ENCODE data around the gene ZNF789. TPM values are rescaled to one million over a fixed set of nuclear protein-coding genes. Genes with fewer than 3 reads are reported as not detected.

Gene ZNF789
- total and polyA plus RNA-seq, 12 donors = 1.5 to 22.8 (median 7.3) TPM

DNA sequence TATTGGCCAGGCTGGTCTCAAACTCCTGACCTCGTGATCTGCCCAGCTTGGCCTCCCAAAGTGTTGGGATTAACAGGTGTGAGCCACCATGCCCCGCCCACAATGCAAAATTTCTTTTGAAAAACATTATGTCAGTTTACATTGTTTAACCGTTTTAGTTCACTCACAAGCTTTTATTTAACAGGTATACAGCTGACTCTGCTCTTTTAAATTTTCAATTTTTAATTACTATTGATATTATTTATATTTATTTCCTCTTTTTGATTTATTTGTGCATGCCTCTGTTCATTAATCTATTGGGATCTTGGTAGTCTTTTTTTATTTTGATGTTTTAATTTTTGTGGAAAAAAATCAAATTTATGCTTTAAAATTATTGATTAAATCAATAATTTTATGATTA lies 48.7 kb downstream of the ZNF789 start:
- no peak for DNase-seq
- H3K4me3 ChIP-seq = no peak overlapping the region
- intact Hi-C loops (cut with DNase I) = no loop called here
- WGBS, 4 donors = 91 to 96% (median 93%) methylated on average over 3 of the region's 3 CpGs
- H3K27me3 ChIP-seq = no peaks in the 10 kb centered on the region
- no peaks in the 10 kb centered on the region for H3K9me3 ChIP-seq (replicated peaks in 1 of 3)
- H3K4me1 ChIP-seq (replicated peaks in 1 of 2) = no peaks in the 10 kb centered on the region
- no peak overlapping the region for H3K27ac ChIP-seq
- TF ChIP-seq POLR2A (IDR thresholded peaks at IDR 0.05) = no peak
- TF ChIP-seq, protein P1, sequence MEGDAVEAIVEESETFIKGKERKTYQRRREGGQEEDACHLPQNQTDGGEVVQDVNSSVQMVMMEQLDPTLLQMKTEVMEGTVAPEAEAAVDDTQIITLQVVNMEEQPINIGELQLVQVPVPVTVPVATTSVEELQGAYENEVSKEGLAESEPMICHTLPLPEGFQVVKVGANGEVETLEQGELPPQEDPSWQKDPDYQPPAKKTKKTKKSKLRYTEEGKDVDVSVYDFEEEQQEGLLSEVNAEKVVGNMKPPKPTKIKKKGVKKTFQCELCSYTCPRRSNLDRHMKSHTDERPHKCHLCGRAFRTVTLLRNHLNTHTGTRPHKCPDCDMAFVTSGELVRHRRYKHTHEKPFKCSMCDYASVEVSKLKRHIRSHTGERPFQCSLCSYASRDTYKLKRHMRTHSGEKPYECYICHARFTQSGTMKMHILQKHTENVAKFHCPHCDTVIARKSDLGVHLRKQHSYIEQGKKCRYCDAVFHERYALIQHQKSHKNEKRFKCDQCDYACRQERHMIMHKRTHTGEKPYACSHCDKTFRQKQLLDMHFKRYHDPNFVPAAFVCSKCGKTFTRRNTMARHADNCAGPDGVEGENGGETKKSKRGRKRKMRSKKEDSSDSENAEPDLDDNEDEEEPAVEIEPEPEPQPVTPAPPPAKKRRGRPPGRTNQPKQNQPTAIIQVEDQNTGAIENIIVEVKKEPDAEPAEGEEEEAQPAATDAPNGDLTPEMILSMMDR (IDR thresholded peaks at IDR 0.05) = no peak
- peaks cover 0 to 49% of the 10 kb centered on the region in 2 donors for H3K36me3 ChIP-seq (replicated peaks in 1 of 2)

DNA sequence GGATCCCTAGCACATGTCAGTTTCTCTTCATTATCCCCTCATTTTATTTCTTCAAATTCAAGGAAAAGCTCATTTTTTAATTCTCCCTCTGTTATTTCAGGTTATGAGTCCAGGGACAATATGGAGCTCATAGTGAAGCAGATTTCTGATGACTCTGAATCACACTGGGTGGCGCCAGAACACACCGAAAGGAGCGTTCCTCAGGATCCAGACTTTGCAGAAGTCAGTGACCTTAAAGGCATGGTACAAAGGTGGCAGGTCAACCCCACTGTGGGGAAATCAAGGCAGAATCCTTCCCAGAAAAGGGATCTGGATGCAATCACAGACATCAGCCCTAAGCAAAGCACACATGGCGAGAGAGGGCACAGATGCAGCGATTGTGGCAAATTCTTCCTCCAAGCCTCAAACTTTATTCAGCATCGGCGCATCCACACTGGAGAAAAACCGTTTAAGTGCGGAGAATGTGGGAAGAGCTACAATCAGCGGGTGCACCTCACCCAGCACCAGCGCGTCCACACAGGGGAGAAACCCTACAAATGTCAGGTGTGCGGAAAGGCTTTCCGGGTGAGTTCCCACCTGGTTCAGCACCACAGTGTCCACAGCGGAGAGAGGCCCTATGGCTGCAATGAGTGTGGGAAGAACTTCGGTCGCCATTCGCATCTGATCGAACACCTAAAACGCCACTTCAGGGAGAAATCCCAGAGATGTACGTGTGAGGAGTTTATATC lies 53.2 kb downstream of the ZNF789 start:
- no peak overlapping the region for H3K27ac ChIP-seq
- DNase-seq = no peak
- TF ChIP-seq, protein P1 (IDR thresholded peaks at IDR 0.05) = peak in 1 of 6 experiments; percentile 2
- TF ChIP-seq POLR2A (IDR thresholded peaks at IDR 0.05) = no peak
- H3K4me3 ChIP-seq = no peak overlapping the region
- no peaks in the 10 kb centered on the region for H3K4me1 ChIP-seq (replicated peaks in 1 of 2)
- 93 to 95% (median 94%) methylated on average over 20 to 21 of the region's 21 CpGs for WGBS, 4 donors
- peaks cover 0 to 42% of the 10 kb centered on the region in 2 donors for H3K36me3 ChIP-seq (replicated peaks in 1 of 2)
- intact Hi-C loops (cut with DNase I) = no loop called here
- H3K27me3 ChIP-seq = no peaks in the 10 kb centered on the region
- peaks cover 0 to 8% (median 0%) of the 10 kb centered on the region in 3 donors for H3K9me3 ChIP-seq (replicated peaks in 1 of 3)

DNA sequence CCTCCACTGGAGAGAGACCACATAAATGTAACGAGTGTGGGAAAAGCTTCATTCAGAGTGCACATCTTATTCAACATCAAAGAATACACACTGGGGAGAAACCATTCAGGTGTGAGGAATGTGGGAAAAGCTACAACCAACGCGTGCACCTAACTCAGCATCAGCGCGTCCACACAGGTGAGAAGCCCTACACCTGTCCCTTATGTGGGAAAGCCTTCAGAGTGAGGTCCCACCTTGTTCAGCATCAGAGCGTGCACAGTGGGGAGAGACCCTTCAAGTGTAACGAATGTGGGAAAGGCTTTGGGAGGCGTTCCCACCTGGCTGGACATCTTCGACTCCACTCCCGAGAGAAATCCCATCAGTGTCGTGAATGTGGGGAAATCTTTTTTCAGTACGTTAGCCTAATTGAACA lies 58.7 kb downstream of the ZNF789 start:
- intact Hi-C loops (cut with DNase I) = no loop called here
- Histone ChIP-seq H3K4me3 (no peak overlapping the region), H3K27ac (no peak overlapping the region), H3K27me3 (no peaks in the 10 kb centered on the region), H3K4me1 (replicated peaks in 1 of 2) (no peaks in the 10 kb centered on the region), H3K36me3 (replicated peaks in 1 of 2) (peaks cover 0 to 30% of the 10 kb centered on the region in 2 donors), H3K9me3 (replicated peaks in 1 of 3) (peaks cover 0 to 19% (median 0%) of the 10 kb centered on the region in 3 donors)
- WGBS, 4 donors = 96 to 99% (median 97%) methylated on average over 12 of the region's 12 CpGs
- DNase-seq = no peak
- TF ChIP-seq, protein P1 (IDR thresholded peaks at IDR 0.05) = no peak
- no peak for TF ChIP-seq POLR2A (IDR thresholded peaks at IDR 0.05)

DNA sequence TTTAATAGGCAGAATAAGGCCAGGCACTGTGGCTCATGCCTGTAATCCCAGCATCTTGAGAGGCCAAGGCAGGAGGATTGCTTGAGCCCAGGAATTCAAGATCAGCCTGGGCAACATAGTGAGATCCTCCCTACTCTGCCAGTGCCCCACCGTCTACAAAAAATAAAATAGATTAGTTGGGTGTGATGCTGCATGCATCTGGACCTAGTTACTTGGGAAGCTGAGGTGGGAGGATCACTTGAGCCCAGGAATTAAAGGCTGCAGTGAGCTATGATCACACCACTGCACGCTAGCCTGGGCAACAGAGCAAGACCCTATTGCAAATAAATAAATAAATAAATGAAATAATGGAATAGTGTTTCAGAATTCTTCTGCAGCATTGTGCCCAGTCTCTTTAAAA lies 63.0 kb downstream of the ZNF789 start:
- Histone ChIP-seq H3K36me3 (replicated peaks in 1 of 2) (peaks cover 0 to 12% of the 10 kb centered on the region in 2 donors), H3K27me3 (no peaks in the 10 kb centered on the region), H3K4me1 (replicated peaks in 1 of 2) (no peaks in the 10 kb centered on the region), H3K27ac (no peak overlapping the region), H3K9me3 (replicated peaks in 1 of 3) (peaks cover 0 to 20% (median 0%) of the 10 kb centered on the region in 3 donors), H3K4me3 (no peak overlapping the region)
- no peak for DNase-seq
- intact Hi-C loops (cut with DNase I) = no loop called here
- WGBS, 4 donors = 95 to 100% (median 98%) methylated on average over 2 of the region's 2 CpGs
- TF ChIP-seq, protein P1 (IDR thresholded peaks at IDR 0.05) = no peak
- no peak for TF ChIP-seq POLR2A (IDR thresholded peaks at IDR 0.05)

Other genes with a start within 250 kb of the ZNF789 start
- gene MYH16, start 200.1 kb upstream of the ZNF789 start, total RNA-seq = under 1 TPM in 1 of 9 donors, not detected in 8; 0.28 TPM
- under 1 TPM in 1 of 3 donors, not detected in 2; 0.03 TPM for gene MYH16, start 200.1 kb upstream of the ZNF789 start, polyA plus RNA-seq
- gene ARPC1A, start 147.0 kb upstream of the ZNF789 start, total RNA-seq = 100 to 1,000 TPM; 118 to 173 (median 134) TPM
- 100 to 1,000 TPM; 161 to 214 (median 199) TPM for gene ARPC1A, start 147.0 kb upstream of the ZNF789 start, polyA plus RNA-seq
- 100 to 1,000 TPM in 5 of 9 donors, 10 to 100 TPM in 4; 74.3 to 353 (median 103) TPM for gene ARPC1B, start 98.2 kb upstream of the ZNF789 start, total RNA-seq
- gene ARPC1B, start 98.2 kb upstream of the ZNF789 start, polyA plus RNA-seq = 10 to 100 TPM; 57.2 to 97.9 (median 90.7) TPM
- gene PDAP1, start 64.3 kb upstream of the ZNF789 start, total RNA-seq = 100 to 1,000 TPM in 1 of 9 donors, 10 to 100 TPM in 8; 43.6 to 126 (median 89.3) TPM
- 100 to 1,000 TPM in 1 of 3 donors, 10 to 100 TPM in 2; 87.8 to 187 (median 95.8) TPM for gene PDAP1, start 64.3 kb upstream of the ZNF789 start, polyA plus RNA-seq
- 100 to 1,000 TPM in 2 of 9 donors, 10 to 100 TPM in 7; 59.0 to 129 (median 76.7) TPM for gene BUD31, start 63.9 kb upstream of the ZNF789 start, total RNA-seq
- 100 to 1,000 TPM; 141 to 287 (median 208) TPM for gene BUD31, start 63.9 kb upstream of the ZNF789 start, polyA plus RNA-seq
- gene PTCD1, start 34.1 kb upstream of the ZNF789 start, total RNA-seq = 1 to 10 TPM; 4.5 to 9.2 (median 6.1) TPM
- gene PTCD1, start 34.1 kb upstream of the ZNF789 start, polyA plus RNA-seq = 1 to 10 TPM; 2.5 to 6.5 (median 3.6) TPM
- 10 to 100 TPM; 21.8 to 40.5 (median 27.7) TPM for gene CPSF4, start 33.9 kb upstream of the ZNF789 start, total RNA-seq
- gene CPSF4, start 33.9 kb upstream of the ZNF789 start, polyA plus RNA-seq = 10 to 100 TPM; 16.0 to 40.1 (median 38.0) TPM
- gene ATP5MF, start 6.7 kb upstream of the ZNF789 start, total RNA-seq = 1,000 to 10,000 TPM in 2 of 9 donors, 100 to 1,000 TPM in 7; 281 to 1,322 (median 354) TPM
- 1,000 to 10,000 TPM in 1 of 3 donors, 100 to 1,000 TPM in 2; 816 to 1,527 (median 908) TPM for gene ATP5MF, start 6.7 kb upstream of the ZNF789 start, polyA plus RNA-seq
- gene ZNF394, start 27.4 kb downstream of the ZNF789 start, total RNA-seq = 10 to 100 TPM; 11.8 to 29.5 (median 23.3) TPM
- gene ZNF394, start 27.4 kb downstream of the ZNF789 start, polyA plus RNA-seq = 10 to 100 TPM; 10.5 to 31.0 (median 18.5) TPM
- 10 to 100 TPM in 1 of 9 donors, 1 to 10 TPM in 8; 7.3 to 18.5 (median 9.1) TPM for gene ZKSCAN5, start 31.8 kb downstream of the ZNF789 start, total RNA-seq
- gene ZKSCAN5, start 31.8 kb downstream of the ZNF789 start, polyA plus RNA-seq = 10 to 100 TPM in 1 of 3 donors, 1 to 10 TPM in 2; 4.5 to 12.1 (median 6.1) TPM
- 10 to 100 TPM in 1 of 9 donors, 1 to 10 TPM in 8; 4.0 to 10.4 (median 6.5) TPM for gene FAM200A, start 79.2 kb downstream of the ZNF789 start, total RNA-seq
- gene FAM200A, start 79.2 kb downstream of the ZNF789 start, polyA plus RNA-seq = 10 to 100 TPM in 1 of 3 donors, 1 to 10 TPM in 2; 5.6 to 10.7 (median 9.3) TPM
- 100 to 1,000 TPM in 2 of 9 donors, 10 to 100 TPM in 7; 44.9 to 132 (median 73.1) TPM for gene ZNF655, start 85.8 kb downstream of the ZNF789 start, total RNA-seq
- gene ZNF655, start 85.8 kb downstream of the ZNF789 start, polyA plus RNA-seq = 10 to 100 TPM; 37.6 to 56.9 (median 49.3) TPM
- 1 to 10 TPM in 8 of 9 donors, under 1 TPM in 1; 0.52 to 4.9 (median 1.9) TPM for gene TMEM225B, start 125.4 kb downstream of the ZNF789 start, total RNA-seq
- gene TMEM225B, start 125.4 kb downstream of the ZNF789 start, polyA plus RNA-seq = 1 to 10 TPM; 1.4 to 2.7 (median 2.1) TPM
- 10 to 100 TPM; 11.0 to 18.4 (median 14.1) TPM for gene ZSCAN25, start 144.1 kb downstream of the ZNF789 start, total RNA-seq
- 1 to 10 TPM; 5.4 to 7.9 (median 6.0) TPM for gene ZSCAN25, start 144.1 kb downstream of the ZNF789 start, polyA plus RNA-seq
- 10 to 100 TPM in 7 of 9 donors, 1 to 10 TPM in 2; 4.1 to 92.7 (median 34.7) TPM for gene CYP3A5, start 207.1 kb downstream of the ZNF789 start, total RNA-seq
- gene CYP3A5, start 207.1 kb downstream of the ZNF789 start, polyA plus RNA-seq = 10 to 100 TPM in 2 of 3 donors, 1 to 10 TPM in 1; 10.0 to 80.0 (median 55.3) TPM

All from adrenal gland (tissue), 12 donors.